MM.1S (cell line): ENCODE results near the gene CNTNAP4.

Source experiments
- DNase-seq: peaks from one replicate; pipeline ENCODE4 v3.0.0-alpha.2; 2015
- H2AFZ ChIP-seq: fragments of 300-600 bp; sonication (generic); 2 replicates; pipeline ENCODE4 v1.6.0; 2016; ENCODE audit warnings: antibody characterized with exemption, low read length
- H3F3A ChIP-seq: fragments of 300-600 bp; sonication (generic); 2 replicates; pipeline ENCODE4 v1.6.1; 2016; ENCODE audit warnings: mild to moderate bottlenecking, antibody characterized with exemption, low read length, moderate library complexity, mixed read lengths; ENCODE audit not compliant: insufficient read depth
- H3K27ac ChIP-seq: fragments of 300-600 bp; sonication (generic); 2 replicates; pipeline ENCODE4 v1.5.1; 2016; ENCODE audit warnings: mild to moderate bottlenecking, low read length
- H3K27me3 ChIP-seq: fragments of 300-600 bp; sonication (generic); replicated peaks from 2 replicates; pipeline ENCODE4 v1.6.0; 2016; ENCODE audit warnings: low read length; ENCODE audit not compliant: insufficient read depth
- H3K36me3 ChIP-seq: fragments of 300-600 bp; sonication (generic); replicated peaks from 2 replicates; pipeline ENCODE4 v1.6.1; 2016; ENCODE audit warnings: mild to moderate bottlenecking, low read length, mixed read lengths; ENCODE audit not compliant: insufficient read depth
- H3K4me1 ChIP-seq: fragments of 300-600 bp; sonication (generic); 2 replicates; pipeline ENCODE4 v1.6.1; 2016; ENCODE audit warnings: low read length, mixed read lengths
- H3K4me2 ChIP-seq: fragments of 300-600 bp; sonication (generic); 2 replicates; pipeline ENCODE4 v1.6.0; 2016; ENCODE audit warnings: low read depth, low read length
- H3K4me3 ChIP-seq: fragments of 300-600 bp; sonication (generic); 2 replicates; pipeline ENCODE4 v1.5.1; 2016; ENCODE audit warnings: low read length, mixed read lengths
- H3K79me2 ChIP-seq: fragments of 300-600 bp; sonication (generic); 2 replicates; pipeline ENCODE4 v1.6.1; 2016; ENCODE audit warnings: mixed run types, low read length, mixed read lengths
- H3K9ac ChIP-seq: fragments of 300-600 bp; sonication (generic); 2 replicates; pipeline ENCODE4 v1.6.1; 2016; ENCODE audit warnings: low read length, mixed read lengths
- H3K9me2 ChIP-seq: fragments of 300-600 bp; sonication (generic); replicated peaks from 2 replicates; pipeline ENCODE4 v1.6.1; 2016; ENCODE audit warnings: mild to moderate bottlenecking, low read length, mixed read lengths; ENCODE audit not compliant: insufficient read depth
- H3K9me3 ChIP-seq: fragments of 300-600 bp; sonication (generic); replicated peaks from 2 replicates; pipeline ENCODE4 v1.6.1; 2016; ENCODE audit warnings: mild to moderate bottlenecking, low read length, mixed read lengths; ENCODE audit not compliant: insufficient read depth
- H4K20me1 ChIP-seq: fragments of 300-600 bp; sonication (generic); 2 replicates; pipeline ENCODE4 v1.6.1; 2016; ENCODE audit warnings: mild to moderate bottlenecking, low read length, moderate library complexity, mixed read lengths; ENCODE audit not compliant: insufficient read depth
- CTCF ChIP-seq: fragments of 300-600 bp; sonication (generic); IDR thresholded peaks from 2 replicates; pipeline ENCODE4 v1.5.1; 2016; ENCODE audit warnings: antibody characterized with exemption, low read length, mixed read lengths
- EZH2 ChIP-seq: fragments of 300-600 bp; sonication (generic); optimal IDR thresholded peaks from 2 replicates; pipeline ENCODE3; 2017; ENCODE audit warnings: low read depth, mild to moderate bottlenecking, antibody characterized with exemption, low read length, mixed read lengths
- EZH2phosphoT487 ChIP-seq: fragments of 300-600 bp; sonication (generic); IDR thresholded peaks from 2 replicates; pipeline ENCODE4 v1.6.1; 2018; ENCODE audit warnings: antibody characterized with exemption, low read length

The CNTNAP4 gene

DNA sequence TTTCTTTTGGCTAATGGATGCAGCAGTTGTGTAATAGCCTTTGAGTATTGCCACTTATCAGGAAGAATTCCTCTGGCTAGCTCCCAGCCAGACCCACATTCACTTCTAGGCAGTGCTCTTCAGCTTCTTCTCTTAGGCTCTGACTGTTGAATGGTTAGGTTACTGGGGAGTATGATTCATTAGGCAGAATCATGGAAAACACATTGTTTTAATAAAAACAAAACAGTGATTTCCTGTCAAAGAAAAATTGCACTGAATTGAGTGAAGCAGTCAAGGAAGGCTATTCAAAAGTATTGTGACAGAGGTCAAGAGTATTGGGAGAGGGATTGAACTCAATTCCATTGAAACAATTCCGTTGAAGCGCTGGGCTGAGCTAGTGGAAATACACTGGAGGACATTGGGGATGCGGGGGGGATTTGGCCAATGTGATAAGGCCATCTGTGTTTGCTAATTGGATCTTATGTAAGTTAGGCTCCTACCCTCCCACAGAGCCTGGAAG lies 68.0 kb downstream of the CNTNAP4 start:
- no peak overlapping the region for H3K4me3 ChIP-seq
- H3K4me2 ChIP-seq, result no peak overlapping the region
- TF ChIP-seq CTCF (no peak), EZH2phosphoT487 (no peak), EZH2 (no peak)
- H3K9me2 ChIP-seq, result no peaks in the 10 kb centered on the region
- no peaks in the 10 kb centered on the region for H3K79me2 ChIP-seq
- H4K20me1 ChIP-seq, result no peaks in the 10 kb centered on the region
- H3K27ac ChIP-seq, result no peak overlapping the region
- H3K4me1 ChIP-seq, result no peaks in the 10 kb centered on the region
- H3K36me3 ChIP-seq, result no peaks in the 10 kb centered on the region
- no peaks in the 10 kb centered on the region for H3F3A ChIP-seq
- DNase-seq, result no peak
- no peak overlapping the region for H3K9ac ChIP-seq
- H3K27me3 ChIP-seq, result no peaks in the 10 kb centered on the region
- H3K9me3 ChIP-seq, result no peaks in the 10 kb centered on the region
- no peak overlapping the region for H2AFZ ChIP-seq

GRCh38 chr16:76346210-76346609 lies 69.0 kb downstream of the CNTNAP4 start:
- TF ChIP-seq EZH2 (no peak), EZH2phosphoT487 (no peak), CTCF (no peak)
- H3F3A ChIP-seq, result no peaks in the 10 kb centered on the region
- no peak overlapping the region for H3K9ac ChIP-seq
- no peaks in the 10 kb centered on the region for H4K20me1 ChIP-seq
- no peaks in the 10 kb centered on the region for H3K36me3 ChIP-seq
- H3K9me3 ChIP-seq, result no peaks in the 10 kb centered on the region
- no peak overlapping the region for H3K27ac ChIP-seq
- H3K4me3 ChIP-seq, result no peak overlapping the region
- H3K4me2 ChIP-seq, result no peak overlapping the region
- DNase-seq, result no peak
- no peaks in the 10 kb centered on the region for H3K4me1 ChIP-seq
- no peaks in the 10 kb centered on the region for H3K27me3 ChIP-seq
- H3K9me2 ChIP-seq, result no peaks in the 10 kb centered on the region
- H2AFZ ChIP-seq, result no peak overlapping the region
- no peaks in the 10 kb centered on the region for H3K79me2 ChIP-seq

DNA sequence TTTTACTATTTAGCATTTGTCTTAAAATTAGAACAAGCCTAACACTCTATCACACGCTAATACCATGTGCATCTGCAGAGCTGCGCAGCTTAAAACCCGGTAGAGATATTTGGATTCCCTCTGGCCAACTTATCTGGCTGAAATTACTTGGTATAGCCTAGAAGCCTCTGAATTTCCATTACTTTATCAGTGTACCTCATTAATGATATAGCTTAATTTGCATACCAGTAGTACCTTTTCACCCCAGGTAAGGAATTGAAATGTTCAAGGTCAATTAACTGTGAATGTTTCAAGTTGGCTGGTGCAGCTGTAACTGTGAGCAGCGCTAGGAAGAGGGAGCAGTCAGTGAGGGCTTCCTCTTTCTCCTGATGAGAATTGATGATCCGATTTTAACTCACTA lies 74.2 kb downstream of the CNTNAP4 start:
- no peaks in the 10 kb centered on the region for H3K4me1 ChIP-seq
- no peaks in the 10 kb centered on the region for H3K9me3 ChIP-seq
- H4K20me1 ChIP-seq, result no peaks in the 10 kb centered on the region
- no peak overlapping the region for H3K27ac ChIP-seq
- H3K79me2 ChIP-seq, result no peaks in the 10 kb centered on the region
- H2AFZ ChIP-seq, result no peak overlapping the region
- H3K9ac ChIP-seq, result no peak overlapping the region
- H3K9me2 ChIP-seq, result no peaks in the 10 kb centered on the region
- TF ChIP-seq EZH2, result no peak
- no peak for TF ChIP-seq CTCF
- no peak for TF ChIP-seq EZH2phosphoT487
- H3K4me3 ChIP-seq, result no peak overlapping the region
- H3K36me3 ChIP-seq, result no peaks in the 10 kb centered on the region
- H3F3A ChIP-seq, result no peaks in the 10 kb centered on the region
- DNase-seq, result no peak
- no peaks in the 10 kb centered on the region for H3K27me3 ChIP-seq
- H3K4me2 ChIP-seq, result no peak overlapping the region

DNA sequence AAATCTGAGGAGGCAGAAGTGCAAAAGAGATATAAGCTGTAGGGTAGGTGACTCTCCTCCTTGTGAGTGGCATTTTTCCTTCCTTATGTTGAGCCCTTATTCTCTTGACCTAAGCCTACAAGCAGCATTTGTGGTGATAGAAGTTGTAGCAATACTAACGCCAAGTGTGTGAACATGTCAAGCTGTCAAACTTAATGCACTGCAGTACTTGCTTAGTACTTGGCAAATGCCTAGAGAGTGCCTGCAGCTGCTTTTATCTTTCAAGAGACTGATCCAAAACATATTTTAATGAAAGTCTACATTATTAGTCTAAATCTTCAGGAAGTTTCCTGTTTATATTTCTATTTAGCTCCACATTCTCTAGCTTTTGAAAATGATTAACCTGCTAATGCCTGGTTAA lies 83.2 kb downstream of the CNTNAP4 start:
- H3K4me1 ChIP-seq, result no peaks in the 10 kb centered on the region
- no peaks in the 10 kb centered on the region for H3K79me2 ChIP-seq
- H3K9ac ChIP-seq, result no peak overlapping the region
- TF ChIP-seq EZH2, result no peak
- no peak for TF ChIP-seq EZH2phosphoT487
- no peak for TF ChIP-seq CTCF
- no peaks in the 10 kb centered on the region for H3K9me3 ChIP-seq
- H3K36me3 ChIP-seq, result no peaks in the 10 kb centered on the region
- DNase-seq, result no peak
- no peak overlapping the region for H3K4me3 ChIP-seq
- no peak overlapping the region for H3K4me2 ChIP-seq
- H4K20me1 ChIP-seq, result no peaks in the 10 kb centered on the region
- H3K27me3 ChIP-seq, result no peaks in the 10 kb centered on the region
- no peak overlapping the region for H2AFZ ChIP-seq
- H3K27ac ChIP-seq, result no peak overlapping the region
- no peaks in the 10 kb centered on the region for H3K9me2 ChIP-seq
- H3F3A ChIP-seq, result no peaks in the 10 kb centered on the region
